ENCODE measurements around the gene ABL2. TPM values are rescaled to one million over a fixed set of nuclear protein-coding genes. Genes with fewer than 3 reads are reported as not detected.
"Not testable (repeated sequence)": the region's sequence is repeated elsewhere in the genome, so short reads cannot be mapped to it uniquely, and the experiment has no call there.

The ABL2 gene
- total RNA-seq, 2 donors from 2014 or later, result 20.2 to 28.0 TPM

- H3K4me3 Mint-ChIP-seq, result no peak overlapping the region
- no peak for DNase-seq
- H3K9me3 Mint-ChIP-seq, result no peaks in the 10 kb centered on the region
- no peaks in the 10 kb centered on the region for H3K36me3 Mint-ChIP-seq (ENCODE audit: low read depth)
- peak; percentile 80 for TF ChIP-seq CTCF (conservative IDR thresholded peaks at IDR 0.05)
- Histone ChIP-seq H3K9ac (ENCODE audit: extremely low read depth, low read length, poor library complexity, severe bottlenecking) (no peak overlapping the region), H3K4me3 (ENCODE audit: low read length) (no peak overlapping the region), H3K27ac (ENCODE audit: low read depth, low read length) (no peak overlapping the region), H3K36me3 (ENCODE audit: control insufficient read depth, insufficient read depth, low read length) (no peaks in the 10 kb centered on the region), H3K27me3 (ENCODE audit: control insufficient read depth, insufficient read depth, low read length, poor library complexity, severe bottlenecking) (no peaks in the 10 kb centered on the region), H3K9me3 (ENCODE audit: control insufficient read depth, low read length) (no peaks in the 10 kb centered on the region), H3K4me1 (ENCODE audit: control insufficient read depth, insufficient read depth, low read length) (no peaks in the 10 kb centered on the region)
- H3K27me3 Mint-ChIP-seq (ENCODE audit: insufficient read depth), result no peaks in the 10 kb centered on the region
- H3K4me1 Mint-ChIP-seq, result no peaks in the 10 kb centered on the region
- no peak overlapping the region for H3K27ac Mint-ChIP-seq
- 100% methylated on average over 1 of the region's 1 CpG; no CpG with 5 or more reads in 1 of the 2 experiments for WGBS, 2 experiments (ENCODE audit: insufficient coverage in 1 of 2, insufficient read length in 1 of 2)
Measured at GRCh38 chr1:179251675-179252074, 22.2 kb upstream of the ABL2 start.

- Mint-ChIP-seq H3K27ac (no peak overlapping the region), H3K9me3 (no peaks in the 10 kb centered on the region), H3K4me1 (no peaks in the 10 kb centered on the region), H3K4me3 (no peak overlapping the region), H3K36me3 (ENCODE audit: low read depth) (no peaks in the 10 kb centered on the region), H3K27me3 (ENCODE audit: insufficient read depth) (no peaks in the 10 kb centered on the region)
- H3K4me3 ChIP-seq (ENCODE audit: low read length), result no peak overlapping the region
- no peaks in the 10 kb centered on the region for H3K27me3 ChIP-seq (ENCODE audit: control insufficient read depth, insufficient read depth, low read length, poor library complexity, severe bottlenecking)
- no peaks in the 10 kb centered on the region for H3K4me1 ChIP-seq (ENCODE audit: control insufficient read depth, insufficient read depth, low read length)
- DNase-seq, result no peak
- H3K27ac ChIP-seq (ENCODE audit: low read depth, low read length), result no peak overlapping the region
- WGBS, 2 experiments (ENCODE audit: insufficient coverage in 1 of 2, insufficient read length in 1 of 2), result 90% methylated on average over 7 to 9 of the region's 9 CpGs
- H3K9ac ChIP-seq (ENCODE audit: extremely low read depth, low read length, poor library complexity, severe bottlenecking), result no peak overlapping the region
- TF ChIP-seq CTCF (conservative IDR thresholded peaks at IDR 0.05), result no peak
- no peaks in the 10 kb centered on the region for H3K9me3 ChIP-seq (ENCODE audit: control insufficient read depth, low read length)
- H3K36me3 ChIP-seq (ENCODE audit: control insufficient read depth, insufficient read depth, low read length), result no peaks in the 10 kb centered on the region
Measured at GRCh38 chr1:179247923-179248322, 18.4 kb upstream of the ABL2 start.

GRCh38 chr1:179245426-179245825 is 15.9 kb upstream of the ABL2 start:
- H3K9me3 ChIP-seq (ENCODE audit: control insufficient read depth, low read length); H3K27me3 ChIP-seq (ENCODE audit: control insufficient read depth, insufficient read depth, low read length, poor library complexity, severe bottlenecking); H3K27ac Mint-ChIP-seq; H3K9ac ChIP-seq (ENCODE audit: extremely low read depth, low read length, poor library complexity, severe bottlenecking); H3K36me3 ChIP-seq (ENCODE audit: control insufficient read depth, insufficient read depth, low read length); H3K27ac ChIP-seq (ENCODE audit: low read depth, low read length); DNase-seq; H3K4me3 ChIP-seq (ENCODE audit: low read length); H3K27me3 Mint-ChIP-seq (ENCODE audit: insufficient read depth); H3K9me3 Mint-ChIP-seq; H3K4me1 ChIP-seq (ENCODE audit: control insufficient read depth, insufficient read depth, low read length); H3K4me3 Mint-ChIP-seq; H3K4me1 Mint-ChIP-seq; H3K36me3 Mint-ChIP-seq (ENCODE audit: low read depth): not testable (repeated sequence)
- 88 to 100% methylated on average over 1 to 2 of the region's 2 CpGs for WGBS, 2 experiments (ENCODE audit: insufficient coverage in 1 of 2, insufficient read length in 1 of 2)

- H3K9me3 ChIP-seq (ENCODE audit: control insufficient read depth, low read length), result no peaks in the 10 kb centered on the region
Measured at GRCh38 chr1:179241530-179242097, 12.1 kb upstream of the ABL2 start.

More at GRCh38 chr1:179241530-179242097, 12.1 kb upstream of the ABL2 start:
- Mint-ChIP-seq H3K36me3 (ENCODE audit: low read depth) (no peaks in the 10 kb centered on the region), H3K4me3 (no peak overlapping the region), H3K9me3 (no peaks in the 10 kb centered on the region), H3K27ac (no peak overlapping the region), H3K27me3 (ENCODE audit: insufficient read depth) (no peaks in the 10 kb centered on the region), H3K4me1 (no peaks in the 10 kb centered on the region)
- Histone ChIP-seq H3K36me3 (ENCODE audit: control insufficient read depth, insufficient read depth, low read length) (no peaks in the 10 kb centered on the region), H3K27ac (ENCODE audit: low read depth, low read length) (peak overlapping the region; percentile 26), H3K4me1 (ENCODE audit: control insufficient read depth, insufficient read depth, low read length) (no peaks in the 10 kb centered on the region), H3K27me3 (ENCODE audit: control insufficient read depth, insufficient read depth, low read length, poor library complexity, severe bottlenecking) (no peaks in the 10 kb centered on the region), H3K9ac (ENCODE audit: extremely low read depth, low read length, poor library complexity, severe bottlenecking) (no peak overlapping the region), H3K4me3 (ENCODE audit: low read length) (no peak overlapping the region)
- 62 to 82% methylated on average over 3 to 4 of the region's 5 CpGs for WGBS, 2 experiments (ENCODE audit: insufficient coverage in 1 of 2, insufficient read length in 1 of 2)
- peak; percentile 30 for DNase-seq
- TF ChIP-seq CTCF (conservative IDR thresholded peaks at IDR 0.05), result no peak

Measured in endodermal cell (in vitro differentiated cells).